CD4-positive, alpha-beta T cell treated with Interleukin-15 for 4 hours (primary cell): ENCODE data around the gene EDDM3A.

Experiments used
- DNase-seq: peaks from one replicate; pipeline ENCODE4 v3.0.0-alpha.2; 2020; ENCODE audit warnings: low spot score

EDDM3A gene

GRCh38 chr14:20789230-20789813 is 43.6 kb downstream of the EDDM3A start:
- no peak for DNase-seq

GRCh38 chr14:20790464-20791116 is 44.9 kb downstream of the EDDM3A start:
- DNase-seq: no peak

DNA sequence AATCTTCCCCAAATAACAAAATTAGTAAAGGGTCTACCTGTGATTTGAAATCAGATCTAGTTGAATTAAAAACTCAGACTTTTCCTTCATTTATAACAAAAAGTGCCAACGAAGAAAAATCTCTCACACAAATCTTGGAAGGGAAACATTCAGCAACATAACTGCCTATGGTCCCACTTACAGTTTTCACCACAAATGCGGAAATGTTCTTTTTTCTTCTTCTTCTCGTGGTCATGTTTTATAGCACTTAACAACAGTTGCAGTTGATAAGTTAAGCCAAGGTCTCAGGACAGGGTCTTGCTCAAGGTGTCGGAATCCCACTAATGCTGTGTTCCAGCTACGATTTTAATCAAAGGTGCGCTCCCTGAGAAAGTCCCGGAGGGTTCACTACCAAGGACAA is 45.5 kb downstream of the EDDM3A start:
- DNase-seq: no peak

- DNase-seq: no peak
Observed at GRCh38 chr14:20791597-20791996, 45.9 kb downstream of the EDDM3A start.

- DNase-seq: no peak
Observed at GRCh38 chr14:20792556-20792955, 46.9 kb downstream of the EDDM3A start.

DNA sequence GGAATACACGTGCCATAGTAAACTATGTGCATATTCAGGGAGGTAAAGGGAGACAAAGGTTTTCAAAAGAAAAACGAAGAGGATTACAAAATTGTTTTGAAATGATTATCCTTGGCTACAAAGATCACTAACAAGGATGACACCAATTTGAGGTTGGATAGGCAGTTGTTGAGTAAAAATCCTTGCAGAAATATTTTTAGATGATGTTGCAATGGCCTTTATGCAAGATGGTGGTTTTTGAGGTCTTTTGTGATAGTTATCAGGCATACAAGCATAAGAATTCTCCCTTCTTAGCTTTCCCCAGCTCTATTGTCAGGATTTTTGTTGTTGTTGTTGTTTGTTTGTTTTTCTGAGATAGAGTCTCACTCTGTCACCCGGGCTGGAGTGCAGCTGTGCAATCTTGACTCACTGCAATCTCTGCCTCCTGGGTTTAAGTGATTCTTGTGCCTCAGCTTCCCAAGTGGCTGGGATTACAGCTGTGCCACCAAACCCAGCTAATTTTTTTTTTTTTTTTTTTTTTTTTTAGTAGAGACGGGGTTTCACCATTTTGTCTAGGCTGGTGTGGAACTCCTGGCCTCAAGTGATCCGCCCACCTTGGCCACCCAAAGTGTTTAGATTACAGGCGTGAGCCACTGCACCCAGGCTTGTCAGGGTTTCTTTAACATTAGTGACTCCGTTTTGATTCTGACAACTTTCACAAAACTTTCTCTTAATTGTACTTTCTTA is 49.1 kb downstream of the EDDM3A start:
- DNase-seq: no peak

DNA sequence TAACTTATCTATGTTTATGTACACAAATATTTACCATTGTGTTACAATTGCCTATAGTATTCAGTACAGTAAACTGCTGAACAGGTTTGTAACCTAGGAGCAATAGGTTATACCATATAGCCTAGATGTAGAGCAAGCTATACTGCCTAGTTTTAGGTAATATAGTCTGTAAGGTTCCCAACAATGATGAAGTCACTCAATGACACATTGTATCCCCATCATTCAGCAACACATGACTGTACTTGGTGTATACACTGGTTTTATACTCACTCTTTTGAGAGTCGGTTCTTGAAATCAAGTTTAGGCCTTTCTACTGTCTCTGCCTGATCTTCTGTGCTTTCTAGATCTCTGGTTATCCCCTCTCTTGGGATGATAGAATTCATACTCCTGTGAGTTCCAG is 51.5 kb downstream of the EDDM3A start:
- no peak for DNase-seq
